Measurements from ENCODE around the gene PDE1C.
"Not testable (repeated sequence)": the region's sequence is repeated elsewhere in the genome, so short reads cannot be mapped to it uniquely, and the experiment has no call there.

Gene PDE1C

GRCh38 chr7:32070406-32071360 lies at the start of gene PDE1C:
TSS of gene PDE1C (minus strand) at chr7:32070407.
- peak; percentile 29 for DNase-seq (ENCODE audit: low spot score)

- DNase-seq (ENCODE audit: low spot score): no peak
Measured at GRCh38 chr7:32119790-32120196, 49.6 kb upstream of the PDE1C start.

- no peak for DNase-seq (ENCODE audit: low spot score)
Measured at GRCh38 chr7:32117837-32118236, 47.6 kb upstream of the PDE1C start.

GRCh38 chr7:32116436-32116835 lies 46.2 kb upstream of the PDE1C start:
- no peak for DNase-seq (ENCODE audit: low spot score)

GRCh38 chr7:32115831-32116230 lies 45.6 kb upstream of the PDE1C start:
- DNase-seq (ENCODE audit: low spot score): no peak

GRCh38 chr7:32108651-32109050 lies 38.4 kb upstream of the PDE1C start:
- no peak for DNase-seq (ENCODE audit: low spot score)

- no peak for DNase-seq (ENCODE audit: low spot score)
Measured at GRCh38 chr7:32104766-32105165, 34.6 kb upstream of the PDE1C start.

- DNase-seq (ENCODE audit: low spot score): no peak
Measured at GRCh38 chr7:32103361-32103760, 33.2 kb upstream of the PDE1C start.

- no peak for DNase-seq (ENCODE audit: low spot score)
Measured at GRCh38 chr7:32102432-32102873, 32.2 kb upstream of the PDE1C start.

GRCh38 chr7:32100407-32100907 lies 30.2 kb upstream of the PDE1C start:
- no peak for DNase-seq (ENCODE audit: low spot score)

GRCh38 chr7:32094516-32094915 lies 24.3 kb upstream of the PDE1C start:
- no peak for DNase-seq (ENCODE audit: low spot score)

- no peak for DNase-seq (ENCODE audit: low spot score)
Measured at GRCh38 chr7:32093415-32094408, 23.5 kb upstream of the PDE1C start.

GRCh38 chr7:32092346-32092745 lies 22.1 kb upstream of the PDE1C start:
- DNase-seq (ENCODE audit: low spot score): no peak

GRCh38 chr7:32091608-32092210 lies 21.5 kb upstream of the PDE1C start:
- DNase-seq (ENCODE audit: low spot score): no peak

- DNase-seq (ENCODE audit: low spot score): no peak
Measured at GRCh38 chr7:32089678-32090077, 19.5 kb upstream of the PDE1C start.

- no peak for DNase-seq (ENCODE audit: low spot score)
Measured at GRCh38 chr7:32089256-32089655, 19.0 kb upstream of the PDE1C start.

GRCh38 chr7:32088451-32088881 lies 18.3 kb upstream of the PDE1C start:
- no peak for DNase-seq (ENCODE audit: low spot score)

- DNase-seq (ENCODE audit: low spot score): no peak
Measured at GRCh38 chr7:32079510-32079909, 9.3 kb upstream of the PDE1C start.

- no peak for DNase-seq (ENCODE audit: low spot score)
Measured at GRCh38 chr7:32078824-32079223, 8.6 kb upstream of the PDE1C start.

GRCh38 chr7:32077806-32078205 lies 7.6 kb upstream of the PDE1C start:
- DNase-seq (ENCODE audit: low spot score): no peak

GRCh38 chr7:32076802-32077201 lies 6.6 kb upstream of the PDE1C start:
- not testable (repeated sequence) for DNase-seq (ENCODE audit: low spot score)

GRCh38 chr7:32075612-32076011 lies 5.4 kb upstream of the PDE1C start:
- DNase-seq (ENCODE audit: low spot score): no peak

All from D341Med (cell line).